K562 (cell line): ENCODE data around the gene MARCHF3. TPM values are rescaled to one million over a fixed set of nuclear protein-coding genes. Genes with fewer than 3 reads are reported as not detected.

ENCODE experiments used
- ARID1B ChIP-seq: fragments of 450-650 bp; IDR thresholded peaks from 2 replicates; pipeline ENCODE4 v1.6.1; 2016; ENCODE audit warnings: antibody characterized with exemption, mild to moderate bottlenecking, inconsistent platforms
- CBX2 ChIP-seq: fragments of 200-600 bp; sonication (generic); IDR thresholded peaks from one replicate; pipeline ENCODE4 v1.6.1; 2012; ENCODE audit warnings: mild to moderate bottlenecking, low read length, inconsistent platforms; ENCODE audit not compliant: insufficient read depth, poor library complexity, severe bottlenecking
- CREBBP ChIP-seq: IDR thresholded peaks from one replicate; pipeline ENCODE4 v1.6.1; 2012; ENCODE audit warnings: low read depth, mild to moderate bottlenecking, control low read depth, inconsistent platforms, low read length
- DNMT1 ChIP-seq: fragments of 450-650 bp; IDR thresholded peaks from 2 replicates; pipeline ENCODE4 v1.6.1; 2016; ENCODE audit warnings: antibody characterized with exemption, mild to moderate bottlenecking
- DPF2 ChIP-seq: fragments of 450-650 bp; IDR thresholded peaks from 2 replicates; pipeline ENCODE4 v1.6.1; 2016
- E2F3 ChIP-seq: fragments of 250-450 bp; sonication (Bioruptor Pico); IDR thresholded peaks from 2 replicates; pipeline ENCODE4 v1.4.0; 2020; ENCODE audit warnings: mild to moderate bottlenecking
- FOXM1 ChIP-seq, 2 experiments: fragments of 450-650 bp in 1 of 2; sonication (generic) in 1 of 2; formaldehyde crosslinking in 1 of 2; IDR thresholded peaks; 2 replicates each; pipeline versions ENCODE4 v1.6.1 to v1.9.0; 2017 to 2022; ENCODE audit warnings: low read depth in 2 of 2, mild to moderate bottlenecking in 2 of 2, missing genetic modification reagents in 1 of 2, moderate library complexity in 1 of 2
- HNRNPL ChIP-seq: fragments of 200-400 bp; formaldehyde crosslinking; IDR thresholded peaks from 2 replicates; pipeline ENCODE4 v1.6.1; 2017; ENCODE audit warnings: low read depth, mild to moderate bottlenecking, low read length
- NCOA6 ChIP-seq: fragments of 450-650 bp; IDR thresholded peaks from 2 replicates; pipeline ENCODE4 v1.6.1; 2017; ENCODE audit warnings: mild to moderate bottlenecking
- NFE2L1 ChIP-seq: fragments of 450-650 bp; IDR thresholded peaks from 2 replicates; pipeline ENCODE4 v1.6.1; 2016; ENCODE audit warnings: missing genetic modification characterization, low read depth, mild to moderate bottlenecking, missing compliant biosample characterization, moderate library complexity, borderline replicate concordance
- PCBP1 ChIP-seq: fragments of 200-400 bp; formaldehyde crosslinking; IDR thresholded peaks from 2 replicates; pipeline ENCODE4 v1.6.1; 2018; ENCODE audit warnings: mild to moderate bottlenecking, low read depth, low read length; ENCODE audit not compliant: poor library complexity, severe bottlenecking
- PRPF4 ChIP-seq: fragments of 200-400 bp; formaldehyde crosslinking; IDR thresholded peaks from one replicate; pipeline ENCODE4 v1.6.1; 2017; ENCODE audit warnings: low read length, low read depth, mild to moderate bottlenecking; ENCODE audit not compliant: insufficient read depth, poor library complexity, severe bottlenecking
- SOX6 ChIP-seq: fragments of 450-650 bp; IDR thresholded peaks from 2 replicates; pipeline ENCODE4 v1.6.1; 2014; ENCODE audit warnings: mild to moderate bottlenecking
- SREBF1 ChIP-seq: fragments of 150-350 bp; IDR thresholded peaks from 2 replicates; pipeline ENCODE4 v1.6.1; 2014; ENCODE audit warnings: antibody characterized with exemption, low read depth, low read length, borderline replicate concordance
- SRSF1 ChIP-seq: fragments of 200-400 bp; formaldehyde crosslinking; IDR thresholded peaks from 2 replicates; pipeline ENCODE4 v1.6.1; 2017; ENCODE audit warnings: mild to moderate bottlenecking, low read depth, low read length, moderate library complexity
- TEAD1 ChIP-seq, 2 experiments: fragments of 450-650 bp in 1 of 2; sonication (generic) in 1 of 2; formaldehyde crosslinking; IDR thresholded peaks; 2 replicates each; pipeline versions ENCODE4 v1.4.0 to v1.8.0; 2020 to 2022; ENCODE audit warnings: mild to moderate bottlenecking in 2 of 2, missing genetic modification reagents in 1 of 2
- polyA plus RNA-seq, 8 experiments: library from polyadenylated mRNA; depleted of rRNA in 4 of 8; stranded (reverse) in 5 of 8; unstranded in 3 of 8; fragments of >200 nt; fragmentation: Nextera tagmentation in 2 of 8; fragmentation: Illumina TruSeq in 1 of 8; extraction: Ambion mirVana in 2 of 8; extraction: Trizol in 1 of 8; gene quantifications; 2 replicates each; pipeline versions ENCODE4 v1.2.1 to v1.2.3, GENCODE V29; 2011 to 2014; ENCODE audit warnings: inconsistent platforms in 1 of 8, missing spikeins in 1 of 8
- total RNA-seq, 7 experiments: library from RNA; depleted of rRNA in 6 of 7; stranded (reverse); fragments of >200 nt in 6 of 7; fragmentation: Illumina TruSeq in 2 of 7; extraction: Trizol in 2 of 7; gene quantifications; 2 replicates each; pipeline versions ENCODE4 v1.2.1 to v1.2.3, GENCODE V29; 2011 to 2021; ENCODE audit warnings: low replicate concordance in 1 of 7
- TF ChIP-seq, protein P1 (sequence below): fragments of 150-350 bp; IDR thresholded peaks from 2 replicates; pipeline ENCODE4 v1.6.1; 2014; ENCODE audit warnings: low read depth, mild to moderate bottlenecking, low read length, borderline replicate concordance
- TF ChIP-seq, protein P2 (sequence below), 2 experiments: fragments of 450-650 bp; IDR thresholded peaks; 2 replicates each; pipeline ENCODE4 v1.6.1; 2018; ENCODE audit warnings: mild to moderate bottlenecking in 2 of 2, low read depth in 1 of 2; ENCODE audit not compliant: partially characterized antibody in 2 of 2
- TF ChIP-seq, protein P3 (sequence below): fragments of 250-450 bp; sonication (Bioruptor Pico); IDR thresholded peaks from 2 replicates; pipeline ENCODE4 v1.8.0; 2022; ENCODE audit warnings: inconsistent platforms

The MARCHF3 gene
- total and polyA plus RNA-seq, 9 of the 15 experiments (the other 6 are each of a cell fraction or from before 2014, with no cell fraction given): 5.6 to 37.4 (median 16.5) TPM

DNA sequence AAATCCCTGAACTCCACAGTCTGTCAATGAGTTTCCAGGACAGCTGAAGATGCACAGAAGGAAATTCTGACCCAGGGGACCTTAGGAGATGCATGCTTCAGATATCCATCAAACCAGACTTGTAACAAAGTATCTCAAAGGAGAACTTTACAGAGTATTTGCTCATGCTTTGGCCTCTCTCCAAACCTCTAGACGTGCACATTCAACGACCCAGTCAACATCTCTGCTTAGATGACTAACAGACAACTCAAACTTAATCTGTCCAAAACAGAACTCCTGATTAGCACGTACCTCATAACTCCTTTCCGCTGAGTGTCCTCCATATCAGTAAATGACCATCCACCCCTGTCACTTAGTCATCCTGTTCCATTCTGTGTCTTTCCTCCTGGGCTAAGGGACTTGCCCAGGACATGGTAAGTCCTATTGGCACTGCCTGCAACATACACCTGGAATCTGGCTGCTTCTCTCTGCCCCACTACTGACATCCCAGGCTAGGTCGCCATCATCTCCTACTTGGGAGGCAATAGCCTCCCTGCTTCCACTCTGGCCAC, 146.0 kb downstream of the MARCHF3 start (continued):
- TF ChIP-seq CREBBP: no peak
- no peak for TF ChIP-seq NCOA6
- TF ChIP-seq DPF2: peak; percentile 100
- TF ChIP-seq HNRNPL: 0 out of 2 replicates have a peak, but pooled peaks have one; percentile 26
- TF ChIP-seq TEAD1 (CRISPR knock-in tag; IDR thresholded peaks at IDR 0.05): peak; percentile 59 to 79; a peak in 2 of 4 replicates
- TF ChIP-seq DNMT1: peak; percentile 80; the same call in 1 of the 2 replicates
- no peak for TF ChIP-seq SREBF1
- TF ChIP-seq, protein P1, sequence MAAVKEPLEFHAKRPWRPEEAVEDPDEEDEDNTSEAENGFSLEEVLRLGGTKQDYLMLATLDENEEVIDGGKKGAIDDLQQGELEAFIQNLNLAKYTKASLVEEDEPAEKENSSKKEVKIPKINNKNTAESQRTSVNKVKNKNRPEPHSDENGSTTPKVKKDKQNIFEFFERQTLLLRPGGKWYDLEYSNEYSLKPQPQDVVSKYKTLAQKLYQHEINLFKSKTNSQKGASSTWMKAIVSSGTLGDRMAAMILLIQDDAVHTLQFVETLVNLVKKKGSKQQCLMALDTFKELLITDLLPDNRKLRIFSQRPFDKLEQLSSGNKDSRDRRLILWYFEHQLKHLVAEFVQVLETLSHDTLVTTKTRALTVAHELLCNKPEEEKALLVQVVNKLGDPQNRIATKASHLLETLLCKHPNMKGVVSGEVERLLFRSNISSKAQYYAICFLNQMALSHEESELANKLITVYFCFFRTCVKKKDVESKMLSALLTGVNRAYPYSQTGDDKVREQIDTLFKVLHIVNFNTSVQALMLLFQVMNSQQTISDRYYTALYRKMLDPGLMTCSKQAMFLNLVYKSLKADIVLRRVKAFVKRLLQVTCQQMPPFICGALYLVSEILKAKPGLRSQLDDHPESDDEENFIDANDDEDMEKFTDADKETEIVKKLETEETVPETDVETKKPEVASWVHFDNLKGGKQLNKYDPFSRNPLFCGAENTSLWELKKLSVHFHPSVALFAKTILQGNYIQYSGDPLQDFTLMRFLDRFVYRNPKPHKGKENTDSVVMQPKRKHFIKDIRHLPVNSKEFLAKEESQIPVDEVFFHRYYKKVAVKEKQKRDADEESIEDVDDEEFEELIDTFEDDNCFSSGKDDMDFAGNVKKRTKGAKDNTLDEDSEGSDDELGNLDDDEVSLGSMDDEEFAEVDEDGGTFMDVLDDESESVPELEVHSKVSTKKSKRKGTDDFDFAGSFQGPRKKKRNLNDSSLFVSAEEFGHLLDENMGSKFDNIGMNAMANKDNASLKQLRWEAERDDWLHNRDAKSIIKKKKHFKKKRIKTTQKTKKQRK: no peak
- peak; percentile 100 for TF ChIP-seq ARID1B
- TF ChIP-seq E2F3 (CRISPR knock-in tag): no peak
- TF ChIP-seq FOXM1 (IDR thresholded peaks at IDR 0.05; ENCODE audit: low read depth): peak; percentile 95
- TF ChIP-seq FOXM1 (CRISPR knock-in tag; IDR thresholded peaks at IDR 0.05; ENCODE audit: low read depth): no peak
- TF ChIP-seq PCBP1: no peak
- TF ChIP-seq SRSF1: no peak
- no peak for TF ChIP-seq PRPF4
- TF ChIP-seq, protein P2, sequence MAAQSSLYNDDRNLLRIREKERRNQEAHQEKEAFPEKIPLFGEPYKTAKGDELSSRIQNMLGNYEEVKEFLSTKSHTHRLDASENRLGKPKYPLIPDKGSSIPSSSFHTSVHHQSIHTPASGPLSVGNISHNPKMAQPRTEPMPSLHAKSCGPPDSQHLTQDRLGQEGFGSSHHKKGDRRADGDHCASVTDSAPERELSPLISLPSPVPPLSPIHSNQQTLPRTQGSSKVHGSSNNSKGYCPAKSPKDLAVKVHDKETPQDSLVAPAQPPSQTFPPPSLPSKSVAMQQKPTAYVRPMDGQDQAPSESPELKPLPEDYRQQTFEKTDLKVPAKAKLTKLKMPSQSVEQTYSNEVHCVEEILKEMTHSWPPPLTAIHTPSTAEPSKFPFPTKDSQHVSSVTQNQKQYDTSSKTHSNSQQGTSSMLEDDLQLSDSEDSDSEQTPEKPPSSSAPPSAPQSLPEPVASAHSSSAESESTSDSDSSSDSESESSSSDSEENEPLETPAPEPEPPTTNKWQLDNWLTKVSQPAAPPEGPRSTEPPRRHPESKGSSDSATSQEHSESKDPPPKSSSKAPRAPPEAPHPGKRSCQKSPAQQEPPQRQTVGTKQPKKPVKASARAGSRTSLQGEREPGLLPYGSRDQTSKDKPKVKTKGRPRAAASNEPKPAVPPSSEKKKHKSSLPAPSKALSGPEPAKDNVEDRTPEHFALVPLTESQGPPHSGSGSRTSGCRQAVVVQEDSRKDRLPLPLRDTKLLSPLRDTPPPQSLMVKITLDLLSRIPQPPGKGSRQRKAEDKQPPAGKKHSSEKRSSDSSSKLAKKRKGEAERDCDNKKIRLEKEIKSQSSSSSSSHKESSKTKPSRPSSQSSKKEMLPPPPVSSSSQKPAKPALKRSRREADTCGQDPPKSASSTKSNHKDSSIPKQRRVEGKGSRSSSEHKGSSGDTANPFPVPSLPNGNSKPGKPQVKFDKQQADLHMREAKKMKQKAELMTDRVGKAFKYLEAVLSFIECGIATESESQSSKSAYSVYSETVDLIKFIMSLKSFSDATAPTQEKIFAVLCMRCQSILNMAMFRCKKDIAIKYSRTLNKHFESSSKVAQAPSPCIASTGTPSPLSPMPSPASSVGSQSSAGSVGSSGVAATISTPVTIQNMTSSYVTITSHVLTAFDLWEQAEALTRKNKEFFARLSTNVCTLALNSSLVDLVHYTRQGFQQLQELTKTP (IDR thresholded peaks at IDR 0.05; ENCODE audit: low read depth in 1 of 2, partially characterized antibody in 2 of 2): peak; percentile 69 to 91
- TF ChIP-seq SOX6: peak; percentile 96
- TF ChIP-seq, protein P3, sequence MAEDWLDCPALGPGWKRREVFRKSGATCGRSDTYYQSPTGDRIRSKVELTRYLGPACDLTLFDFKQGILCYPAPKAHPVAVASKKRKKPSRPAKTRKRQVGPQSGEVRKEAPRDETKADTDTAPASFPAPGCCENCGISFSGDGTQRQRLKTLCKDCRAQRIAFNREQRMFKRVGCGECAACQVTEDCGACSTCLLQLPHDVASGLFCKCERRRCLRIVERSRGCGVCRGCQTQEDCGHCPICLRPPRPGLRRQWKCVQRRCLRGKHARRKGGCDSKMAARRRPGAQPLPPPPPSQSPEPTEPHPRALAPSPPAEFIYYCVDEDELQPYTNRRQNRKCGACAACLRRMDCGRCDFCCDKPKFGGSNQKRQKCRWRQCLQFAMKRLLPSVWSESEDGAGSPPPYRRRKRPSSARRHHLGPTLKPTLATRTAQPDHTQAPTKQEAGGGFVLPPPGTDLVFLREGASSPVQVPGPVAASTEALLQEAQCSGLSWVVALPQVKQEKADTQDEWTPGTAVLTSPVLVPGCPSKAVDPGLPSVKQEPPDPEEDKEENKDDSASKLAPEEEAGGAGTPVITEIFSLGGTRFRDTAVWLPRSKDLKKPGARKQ (CRISPR knock-in tag): no peak
- TF ChIP-seq NFE2L1 (tag): no peak
- TF ChIP-seq CBX2: no peak
